ENCODE results near the gene GULP1. TPM values are rescaled to one million over a fixed set of nuclear protein-coding genes. Genes with fewer than 3 reads are reported as not detected.
A peak's percentile ranks its signal among the peaks of the same experiment; 100 is the strongest.
"Not testable (repeated sequence)": the region's sequence is repeated elsewhere in the genome, so short reads cannot be mapped to it uniquely, and the experiment has no call there.

GULP1 gene
- 100 to 1,000 TPM in 2 of 5 donors, 10 to 100 TPM in 3; 63.9 to 113 (median 95.5) TPM for polyA plus RNA-seq (ENCODE audit: insufficient read depth in 1 of 5, insufficient read length in 5 of 5, low replicate concordance in 1 of 5)
- long read RNA-seq, donor 1, partial matches to known transcripts = 0 of 8 reads
- long read RNA-seq, donor 1, other reads (novel, unspliced or antisense) = 0 of 8 reads
- long read RNA-seq, donor 2, partial matches to known transcripts = 0 of 5 reads
- long read RNA-seq, donor 2, other reads (novel, unspliced or antisense) = 0 of 5 reads
- long read RNA-seq, donor 3, partial matches to known transcripts = 8 of 11 reads
- long read RNA-seq, donor 3, other reads (novel, unspliced or antisense) = 0 of 11 reads
- long read RNA-seq, donor 4, partial matches to known transcripts = 0 of 3 reads
- long read RNA-seq, donor 4, other reads (novel, unspliced or antisense) = 0 of 3 reads
- long read RNA-seq, donor 5, partial matches to known transcripts = 5 of 13 reads
- long read RNA-seq, donor 5, other reads (novel, unspliced or antisense) = 0 of 13 reads
- long read RNA-seq, donor 6, partial matches to known transcripts = 19 of 27 reads
- long read RNA-seq, donor 6, other reads (novel, unspliced or antisense) = 0 of 27 reads
- long read RNA-seq, donor 7, transcript GULP1-206 (12 exons, 1,376 nt) = major isoform, 8 of 8 reads
- long read RNA-seq, donor 7, partial matches to known transcripts = 0 of 8 reads
- long read RNA-seq, donor 7, other reads (novel, unspliced or antisense) = 0 of 8 reads
- long read RNA-seq, donor 8, partial matches to known transcripts = 0 of 2 reads
- long read RNA-seq, donor 8, other reads (novel, unspliced or antisense) = 0 of 2 reads

GRCh38 chr2:188291617-188292347, at the start of gene GULP1:
Gene GULP1, plus strand, starts transcription at chr2:188291874. Its CDS starts 185,829 bp downstream, at chr2:188477703.
- peak; percentile 87 to 88 for DNase-seq

- DNase-seq = no peak
These were observed 48.3 kb upstream of the GULP1 start for GRCh38 chr2:188243381-188243780.

- no peak for DNase-seq
These were observed 47.3 kb upstream of the GULP1 start for GRCh38 chr2:188244383-188244782.

- DNase-seq = no peak
These were observed 46.4 kb upstream of the GULP1 start for GRCh38 chr2:188245230-188245629.

GRCh38 chr2:188248513-188248912, 43.2 kb upstream of the GULP1 start:
- DNase-seq = no peak

GRCh38 chr2:188251034-188251433, 40.6 kb upstream of the GULP1 start:
- no peak for DNase-seq

- no peak for DNase-seq
These were observed 35.3 kb upstream of the GULP1 start for GRCh38 chr2:188256420-188256819.

- no peak for DNase-seq
These were observed 26.4 kb upstream of the GULP1 start for GRCh38 chr2:188265315-188265714.

GRCh38 chr2:188267776-188268175, 23.9 kb upstream of the GULP1 start:
- DNase-seq = no peak

- no peak for DNase-seq
These were observed 22.7 kb upstream of the GULP1 start for GRCh38 chr2:188269004-188269403.

- no peak for DNase-seq
These were observed 19.6 kb upstream of the GULP1 start for GRCh38 chr2:188272121-188272520.

- no peak for DNase-seq
These were observed 17.4 kb upstream of the GULP1 start for GRCh38 chr2:188274274-188274673.

- DNase-seq = no peak
These were observed 15.4 kb upstream of the GULP1 start for GRCh38 chr2:188276255-188276654.

GRCh38 chr2:188277786-188278185, 13.9 kb upstream of the GULP1 start:
- no peak for DNase-seq

GRCh38 chr2:188278388-188279092, 13.1 kb upstream of the GULP1 start:
- no peak for DNase-seq

- DNase-seq = no peak
These were observed 12.6 kb upstream of the GULP1 start for GRCh38 chr2:188279093-188279445.

GRCh38 chr2:188280811-188281222, 10.9 kb upstream of the GULP1 start:
- no peak for DNase-seq

GRCh38 chr2:188282907-188283306, 8.8 kb upstream of the GULP1 start:
- DNase-seq = no peak

GRCh38 chr2:188284251-188284650, 7.4 kb upstream of the GULP1 start:
- not testable (repeated sequence) for DNase-seq

GRCh38 chr2:188285049-188285448, 6.6 kb upstream of the GULP1 start:
- no peak for DNase-seq

- DNase-seq = no peak
These were observed 5.9 kb upstream of the GULP1 start for GRCh38 chr2:188285774-188286173.

All from right lung (tissue), 10 donors.